Activated T-helper 17 cell treated with anti-CD3 and anti-CD28 coated beads, Interleukin-2, amount 50 U/mL, for 72 hours (primary cell): Measurements from ENCODE around the gene PPP6R2. TPM values are rescaled to one million over a fixed set of nuclear protein-coding genes. Genes with fewer than 3 reads are reported as not detected.

Experiments used
- ATAC-seq: fragments of 150-1000 bp; cut with Tn5 transposase; replicated peaks from 2 replicates; pipeline ENCODE4 v1.10.0; 2021; ENCODE audit warnings: mild to moderate bottlenecking, moderate library complexity
- H3K27ac Mint-ChIP-seq: one replicate; pipeline ENCODE4 v1.8.0; 2022; ENCODE audit warnings: mixed read lengths
- H3K27me3 Mint-ChIP-seq: one replicate; pipeline ENCODE4 v1.8.0; 2022; ENCODE audit warnings: mixed read lengths
- H3K36me3 Mint-ChIP-seq: one replicate; pipeline ENCODE4 v1.8.0; 2022; ENCODE audit warnings: low read depth, mild to moderate bottlenecking, mixed read lengths
- H3K4me1 Mint-ChIP-seq: one replicate; pipeline ENCODE4 v1.8.0; 2022; ENCODE audit warnings: mixed read lengths
- H3K4me3 Mint-ChIP-seq: one replicate; pipeline ENCODE4 v1.8.0; 2022; ENCODE audit warnings: mild to moderate bottlenecking, mixed read lengths
- H3K9me3 Mint-ChIP-seq: one replicate; pipeline ENCODE4 v1.8.0; 2022; ENCODE audit warnings: mixed read lengths
- total RNA-seq, 2 donors: library from RNA; stranded (reverse); gene quantifications; one replicate each; pipeline ENCODE4 v1.2.3, GENCODE V29; 2022

Gene PPP6R2
- total RNA-seq = 10 to 100 TPM; 45.6 to 46.6 TPM

GRCh38 chr22:50342651-50343540 is at the start of gene PPP6R2:
PPP6R2 (plus strand) TSS chr22:50343327; CDS start chr22:50393909, 50,582 bp downstream.
- no peaks in the 10 kb centered on the region for H3K36me3 Mint-ChIP-seq
- H3K27ac Mint-ChIP-seq = peak within 1 kb of the TSS; percentile 80
- no peaks in the 10 kb centered on the region for H3K4me1 Mint-ChIP-seq
- peak within 1 kb of the TSS; percentile 80 for H3K4me3 Mint-ChIP-seq
- peak; percentile 86 for ATAC-seq
- H3K27me3 Mint-ChIP-seq = no peaks in the 10 kb centered on the region
- H3K9me3 Mint-ChIP-seq = no peaks in the 10 kb centered on the region

- no peak overlapping the region for H3K27ac Mint-ChIP-seq
- peaks cover 18% of the 10 kb centered on the region for H3K27me3 Mint-ChIP-seq
- peaks cover 3% of the 10 kb centered on the region for H3K4me1 Mint-ChIP-seq
- H3K4me3 Mint-ChIP-seq = no peak overlapping the region
- no peaks in the 10 kb centered on the region for H3K9me3 Mint-ChIP-seq
- no peak for ATAC-seq
- H3K36me3 Mint-ChIP-seq = no peaks in the 10 kb centered on the region
These were observed 49.4 kb upstream of the PPP6R2 start for GRCh38 chr22:50293441-50294318.

GRCh38 chr22:50294319-50294656 is 48.8 kb upstream of the PPP6R2 start:
- no peak for ATAC-seq
- peaks cover 18% of the 10 kb centered on the region for H3K27me3 Mint-ChIP-seq
- H3K4me1 Mint-ChIP-seq = peaks cover 3% of the 10 kb centered on the region
- H3K9me3 Mint-ChIP-seq = no peaks in the 10 kb centered on the region
- H3K36me3 Mint-ChIP-seq = no peaks in the 10 kb centered on the region
- H3K27ac Mint-ChIP-seq = no peak overlapping the region
- H3K4me3 Mint-ChIP-seq = no peak overlapping the region

GRCh38 chr22:50296658-50297490 is 46.3 kb upstream of the PPP6R2 start:
- ATAC-seq = no peak
- Mint-ChIP-seq H3K27me3 (peaks cover 13% of the 10 kb centered on the region), H3K9me3 (no peaks in the 10 kb centered on the region), H3K4me3 (no peak overlapping the region), H3K4me1 (peaks cover 3% of the 10 kb centered on the region), H3K36me3 (no peaks in the 10 kb centered on the region), H3K27ac (no peak overlapping the region)

- H3K4me1 Mint-ChIP-seq = peaks cover 2% of the 10 kb centered on the region
- no peak overlapping the region for H3K27ac Mint-ChIP-seq
- H3K4me3 Mint-ChIP-seq = no peak overlapping the region
- no peaks in the 10 kb centered on the region for H3K9me3 Mint-ChIP-seq
- H3K36me3 Mint-ChIP-seq = no peaks in the 10 kb centered on the region
- no peak for ATAC-seq
- H3K27me3 Mint-ChIP-seq = peaks cover 8% of the 10 kb centered on the region
These were observed 45.4 kb upstream of the PPP6R2 start for GRCh38 chr22:50297510-50298265.

- no peak for ATAC-seq
- Mint-ChIP-seq H3K27ac (no peak overlapping the region), H3K36me3 (no peaks in the 10 kb centered on the region), H3K9me3 (no peaks in the 10 kb centered on the region), H3K27me3 (peaks cover 5% of the 10 kb centered on the region), H3K4me3 (no peak overlapping the region), H3K4me1 (no peaks in the 10 kb centered on the region)
These were observed 44.9 kb upstream of the PPP6R2 start for GRCh38 chr22:50298266-50298637.

GRCh38 chr22:50298937-50299784 is 44.0 kb upstream of the PPP6R2 start:
- ATAC-seq = no peak
- Mint-ChIP-seq H3K36me3 (no peaks in the 10 kb centered on the region), H3K27me3 (peaks cover 5% of the 10 kb centered on the region), H3K27ac (no peak overlapping the region), H3K4me3 (no peak overlapping the region), H3K9me3 (no peaks in the 10 kb centered on the region), H3K4me1 (no peaks in the 10 kb centered on the region)

GRCh38 chr22:50299785-50300619 is 43.1 kb upstream of the PPP6R2 start:
- H3K4me3 Mint-ChIP-seq = no peak overlapping the region
- H3K9me3 Mint-ChIP-seq = no peaks in the 10 kb centered on the region
- H3K27me3 Mint-ChIP-seq = peaks cover 5% of the 10 kb centered on the region
- H3K27ac Mint-ChIP-seq = no peak overlapping the region
- no peaks in the 10 kb centered on the region for H3K36me3 Mint-ChIP-seq
- H3K4me1 Mint-ChIP-seq = no peaks in the 10 kb centered on the region
- no peak for ATAC-seq

GRCh38 chr22:50300620-50301257 is 42.4 kb upstream of the PPP6R2 start:
- H3K27me3 Mint-ChIP-seq = peaks cover 5% of the 10 kb centered on the region
- no peaks in the 10 kb centered on the region for H3K36me3 Mint-ChIP-seq
- no peaks in the 10 kb centered on the region for H3K4me1 Mint-ChIP-seq
- no peak overlapping the region for H3K27ac Mint-ChIP-seq
- no peaks in the 10 kb centered on the region for H3K9me3 Mint-ChIP-seq
- no peak overlapping the region for H3K4me3 Mint-ChIP-seq
- ATAC-seq = no peak

- no peaks in the 10 kb centered on the region for H3K36me3 Mint-ChIP-seq
- H3K27ac Mint-ChIP-seq = no peak overlapping the region
- no peak overlapping the region for H3K4me3 Mint-ChIP-seq
- ATAC-seq = no peak
- H3K27me3 Mint-ChIP-seq = peaks cover 10% of the 10 kb centered on the region
- H3K4me1 Mint-ChIP-seq = peaks cover 5% of the 10 kb centered on the region
- H3K9me3 Mint-ChIP-seq = no peaks in the 10 kb centered on the region
These were observed 41.5 kb upstream of the PPP6R2 start for GRCh38 chr22:50301581-50301991.

- Mint-ChIP-seq H3K9me3 (no peaks in the 10 kb centered on the region), H3K27ac (no peak overlapping the region), H3K27me3 (peaks cover 10% of the 10 kb centered on the region), H3K4me3 (no peak overlapping the region), H3K36me3 (no peaks in the 10 kb centered on the region), H3K4me1 (peaks cover 5% of the 10 kb centered on the region)
- no peak for ATAC-seq
These were observed 41.0 kb upstream of the PPP6R2 start for GRCh38 chr22:50302041-50302541.

- no peak for ATAC-seq
- H3K9me3 Mint-ChIP-seq = no peaks in the 10 kb centered on the region
- no peaks in the 10 kb centered on the region for H3K36me3 Mint-ChIP-seq
These were observed 40.6 kb upstream of the PPP6R2 start for GRCh38 chr22:50302564-50302963.

More at GRCh38 chr22:50302564-50302963, 40.6 kb upstream of the PPP6R2 start:
- peaks cover 5% of the 10 kb centered on the region for H3K4me1 Mint-ChIP-seq
- H3K27ac Mint-ChIP-seq = no peak overlapping the region
- H3K4me3 Mint-ChIP-seq = no peak overlapping the region
- H3K27me3 Mint-ChIP-seq = peaks cover 8% of the 10 kb centered on the region
